ENCODE results near the gene CROCC.

GRCh38 chr1:16944038-16944437, 22.3 kb downstream of the CROCC start:
- TF ChIP-seq, protein P1, sequence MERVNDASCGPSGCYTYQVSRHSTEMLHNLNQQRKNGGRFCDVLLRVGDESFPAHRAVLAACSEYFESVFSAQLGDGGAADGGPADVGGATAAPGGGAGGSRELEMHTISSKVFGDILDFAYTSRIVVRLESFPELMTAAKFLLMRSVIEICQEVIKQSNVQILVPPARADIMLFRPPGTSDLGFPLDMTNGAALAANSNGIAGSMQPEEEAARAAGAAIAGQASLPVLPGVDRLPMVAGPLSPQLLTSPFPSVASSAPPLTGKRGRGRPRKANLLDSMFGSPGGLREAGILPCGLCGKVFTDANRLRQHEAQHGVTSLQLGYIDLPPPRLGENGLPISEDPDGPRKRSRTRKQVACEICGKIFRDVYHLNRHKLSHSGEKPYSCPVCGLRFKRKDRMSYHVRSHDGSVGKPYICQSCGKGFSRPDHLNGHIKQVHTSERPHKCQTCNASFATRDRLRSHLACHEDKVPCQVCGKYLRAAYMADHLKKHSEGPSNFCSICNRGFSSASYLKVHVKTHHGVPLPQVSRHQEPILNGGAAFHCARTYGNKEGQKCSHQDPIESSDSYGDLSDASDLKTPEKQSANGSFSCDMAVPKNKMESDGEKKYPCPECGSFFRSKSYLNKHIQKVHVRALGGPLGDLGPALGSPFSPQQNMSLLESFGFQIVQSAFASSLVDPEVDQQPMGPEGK (CRISPR knock-in tag; IDR thresholded peaks at IDR 0.05; ENCODE audit: borderline replicate concordance): no peak
- TF ChIP-seq POU6F1 (CRISPR knock-in tag; IDR thresholded peaks at IDR 0.05; ENCODE audit: borderline replicate concordance, low read depth): no peak
- TF ChIP-seq, protein P2, sequence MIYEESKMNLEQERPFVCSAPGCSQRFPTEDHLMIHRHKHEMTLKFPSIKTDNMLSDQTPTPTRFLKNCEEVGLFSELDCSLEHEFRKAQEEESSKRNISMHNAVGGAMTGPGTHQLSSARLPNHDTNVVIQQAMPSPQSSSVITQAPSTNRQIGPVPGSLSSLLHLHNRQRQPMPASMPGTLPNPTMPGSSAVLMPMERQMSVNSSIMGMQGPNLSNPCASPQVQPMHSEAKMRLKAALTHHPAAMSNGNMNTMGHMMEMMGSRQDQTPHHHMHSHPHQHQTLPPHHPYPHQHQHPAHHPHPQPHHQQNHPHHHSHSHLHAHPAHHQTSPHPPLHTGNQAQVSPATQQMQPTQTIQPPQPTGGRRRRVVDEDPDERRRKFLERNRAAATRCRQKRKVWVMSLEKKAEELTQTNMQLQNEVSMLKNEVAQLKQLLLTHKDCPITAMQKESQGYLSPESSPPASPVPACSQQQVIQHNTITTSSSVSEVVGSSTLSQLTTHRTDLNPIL (CRISPR knock-in tag; IDR thresholded peaks at IDR 0.05; ENCODE audit: low read depth): no peak
- no peak for TF ChIP-seq RARB (CRISPR knock-in tag; IDR thresholded peaks at IDR 0.05)
- no peak for TF ChIP-seq ZNF70 (CRISPR knock-in tag; IDR thresholded peaks at IDR 0.05)
- TF ChIP-seq ZFP30 (CRISPR knock-in tag; IDR thresholded peaks at IDR 0.05): no peak
- TF ChIP-seq TOX (CRISPR knock-in tag; IDR thresholded peaks at IDR 0.05; ENCODE audit: borderline replicate concordance): no peak
- no peak for TF ChIP-seq SNAI2 (CRISPR knock-in tag; IDR thresholded peaks at IDR 0.05)
- TF ChIP-seq ARNTL (CRISPR knock-in tag; IDR thresholded peaks at IDR 0.05; ENCODE audit: borderline replicate concordance, low read depth): no peak
- no peak for TF ChIP-seq ZNF565 (CRISPR knock-in tag; conservative IDR thresholded peaks at IDR 0.05; ENCODE audit: low read depth)
- no peak for TF ChIP-seq ZFP3 (CRISPR knock-in tag; IDR thresholded peaks at IDR 0.05)

All from SK-N-SH treated with all-trans-retinoic acid at 6 μM for 48 hours (cell line).